CD4-positive, alpha-beta T cell treated with Interferon gamma for 1 hour (primary cell): ENCODE data around the gene LRWD1.
A peak's percentile ranks its signal among the peaks of the same experiment; 100 is the strongest.
"Not testable (repeated sequence)": the region's sequence is repeated elsewhere in the genome, so short reads cannot be mapped to it uniquely, and the experiment has no call there.

ENCODE experiments used
- DNase-seq: peaks from one replicate; pipeline ENCODE4 v3.0.0-alpha.2; 2020

The LRWD1 gene

GRCh38 chr7:102469351-102469971 lies 4.7 kb downstream of the LRWD1 start:
- DNase-seq: no peak

DNA sequence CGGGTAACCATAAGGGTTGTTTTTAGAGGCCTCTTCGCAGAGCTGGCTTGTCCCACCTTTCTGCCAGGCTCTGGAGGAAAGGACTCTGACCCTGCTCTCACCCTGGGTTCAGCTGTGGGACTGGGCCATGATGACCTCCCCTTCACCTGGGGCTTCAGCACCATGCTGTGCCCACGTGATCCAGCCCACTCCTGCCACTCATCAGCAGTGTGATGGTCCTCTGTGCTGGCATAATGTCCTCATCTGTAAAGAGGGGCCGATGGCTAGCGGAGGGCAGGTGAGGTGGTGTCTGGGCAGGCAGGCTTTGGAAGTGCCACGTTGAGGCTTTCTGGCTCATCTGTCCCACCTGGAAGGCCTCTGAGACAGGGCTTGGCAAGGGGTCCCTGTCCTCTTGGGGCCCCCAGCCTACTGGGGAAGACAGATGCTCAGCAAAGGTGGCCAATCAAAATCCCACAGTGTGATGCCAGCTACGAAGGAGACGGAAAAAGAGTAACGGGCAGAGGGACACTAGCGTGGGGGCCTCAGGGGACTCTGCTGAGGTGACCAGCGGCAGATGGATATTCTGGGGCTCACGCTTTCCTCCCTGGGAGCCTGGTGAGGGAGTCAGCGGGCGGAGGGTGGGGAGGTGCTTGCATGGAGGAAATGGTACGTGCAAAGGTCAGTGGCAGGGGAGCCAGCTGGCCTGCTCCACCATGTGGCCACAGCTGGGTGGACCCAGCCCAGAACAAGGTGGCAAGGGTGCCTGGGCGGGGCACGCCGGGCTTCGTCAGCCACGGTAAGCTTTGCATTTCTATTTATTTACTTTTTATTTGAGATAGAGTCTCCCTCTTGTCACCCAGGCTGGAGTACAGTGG lies 5.4 kb downstream of the LRWD1 start:
- DNase-seq: no peak

DNA sequence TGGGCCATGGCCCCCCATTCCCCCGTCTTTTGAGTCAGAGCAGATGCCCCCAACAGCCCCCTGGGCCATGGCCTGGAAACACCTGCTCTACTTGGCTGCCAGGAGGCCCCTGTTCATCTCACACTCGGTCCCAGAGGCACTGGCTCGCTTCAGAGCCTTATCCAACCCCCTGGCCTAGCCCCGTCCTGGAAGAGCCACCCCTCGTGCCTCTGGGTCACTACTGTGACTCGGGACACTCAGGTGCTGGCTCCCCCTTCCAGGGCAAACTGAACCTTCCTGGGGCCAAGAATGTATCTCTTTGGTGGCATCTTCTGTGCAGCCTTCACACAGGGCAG lies 7.0 kb downstream of the LRWD1 start:
- DNase-seq: no peak

GRCh38 chr7:102472126-102473041 lies 7.6 kb downstream of the LRWD1 start:
- DNase-seq: no peak

DNA sequence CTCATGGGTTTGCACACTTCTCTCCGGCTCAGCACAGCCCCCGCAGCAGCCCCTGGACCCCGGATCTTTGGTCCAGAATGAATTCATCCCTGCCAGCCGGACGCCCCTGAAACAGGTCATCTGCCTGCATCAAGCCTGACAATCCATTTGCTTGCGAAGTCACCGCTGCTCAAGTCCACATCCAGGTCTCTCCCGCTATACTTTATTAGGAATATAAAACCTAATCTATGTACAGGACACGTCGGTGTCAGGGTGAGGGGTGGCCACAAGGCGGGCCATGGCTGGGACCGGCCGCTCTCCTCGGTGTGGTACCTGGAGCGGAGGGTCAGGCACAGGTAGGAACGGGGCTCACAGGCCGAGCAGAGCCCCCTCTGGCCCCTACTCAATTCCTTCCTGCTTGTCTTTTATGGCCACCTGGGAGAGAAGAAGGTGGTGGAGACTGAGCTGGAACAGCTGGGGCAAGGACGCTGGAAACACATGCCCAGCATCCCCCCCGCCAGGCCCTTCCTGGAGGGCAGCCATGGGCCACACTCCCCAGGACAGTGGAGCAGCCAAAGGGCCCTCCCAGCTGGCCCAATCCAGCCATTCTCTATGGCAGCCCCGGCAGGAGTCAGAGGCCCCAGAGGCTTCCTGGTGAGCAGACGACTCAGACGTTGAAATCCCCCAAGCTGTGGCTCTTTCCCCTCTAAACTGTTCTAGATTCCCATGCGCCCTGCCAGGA lies 8.6 kb downstream of the LRWD1 start:
- no peak for DNase-seq

GRCh38 chr7:102474116-102474515 lies 9.3 kb downstream of the LRWD1 start:
- DNase-seq: not testable (repeated sequence)

- DNase-seq: not testable (repeated sequence)
Observed at GRCh38 chr7:102474736-102475435, 10.1 kb downstream of the LRWD1 start.

- DNase-seq: peak; percentile 91
Observed at GRCh38 chr7:102478314-102479208, 13.8 kb downstream of the LRWD1 start, which contains the start of gene POLR2J. Gene POLR2J (minus strand): TSS chr7:102478922. CDS start chr7:102478860, 62 bp downstream.

GRCh38 chr7:102479209-102479584 lies 14.4 kb downstream of the LRWD1 start:
- not testable (repeated sequence) for DNase-seq

- DNase-seq: peak; percentile 35
Observed at GRCh38 chr7:102479982-102480637, 15.3 kb downstream of the LRWD1 start.

DNA sequence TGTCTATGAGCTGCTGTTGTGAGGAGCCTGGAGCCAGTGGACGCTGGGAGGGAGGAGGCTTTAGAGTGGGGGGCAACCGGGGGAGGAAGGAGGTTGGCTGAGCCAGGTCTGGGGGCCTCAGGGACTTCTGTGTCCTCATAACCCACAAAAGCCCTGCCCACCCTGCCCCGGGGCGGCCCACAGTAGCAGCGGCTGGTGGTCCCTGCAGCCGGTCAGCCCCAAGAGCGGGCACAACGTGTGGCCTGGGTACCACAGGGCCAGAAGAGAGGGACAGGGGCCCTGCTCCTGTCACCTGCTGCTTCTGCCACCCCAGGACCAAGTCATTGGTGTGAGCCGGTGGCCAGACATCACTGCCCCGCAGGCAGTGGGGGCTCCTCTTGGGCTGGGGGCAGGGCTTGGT lies 17.2 kb downstream of the LRWD1 start:
- DNase-seq: not testable (repeated sequence)

GRCh38 chr7:102484317-102484716 lies 19.5 kb downstream of the LRWD1 start:
- not testable (repeated sequence) for DNase-seq

DNA sequence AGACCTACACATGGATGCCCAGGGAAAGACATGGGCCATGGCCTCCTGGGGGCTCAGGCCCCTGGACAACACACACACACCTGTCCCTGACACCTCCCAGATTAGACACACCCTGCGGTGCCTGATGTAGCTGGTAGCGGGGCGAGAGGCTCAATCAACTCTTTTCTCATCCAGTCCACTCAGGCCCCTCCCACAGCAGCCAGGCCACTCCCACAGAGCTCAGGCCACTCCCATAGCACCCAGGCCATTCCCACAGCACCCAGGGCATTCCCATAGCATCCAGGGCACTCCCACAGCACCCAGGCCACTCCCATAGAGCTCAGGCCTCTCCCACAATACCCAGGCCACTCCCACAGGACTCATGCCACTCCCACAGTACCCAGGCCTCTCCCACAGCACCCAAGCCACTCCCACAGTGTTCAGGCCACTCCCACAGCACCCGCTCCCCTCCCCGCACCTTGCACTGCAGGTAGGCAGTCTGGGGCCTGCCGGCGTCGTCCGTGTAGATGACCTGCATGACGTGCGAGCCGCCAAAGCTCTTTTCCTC lies 25.8 kb downstream of the LRWD1 start:
- DNase-seq: peak; percentile 50

DNA sequence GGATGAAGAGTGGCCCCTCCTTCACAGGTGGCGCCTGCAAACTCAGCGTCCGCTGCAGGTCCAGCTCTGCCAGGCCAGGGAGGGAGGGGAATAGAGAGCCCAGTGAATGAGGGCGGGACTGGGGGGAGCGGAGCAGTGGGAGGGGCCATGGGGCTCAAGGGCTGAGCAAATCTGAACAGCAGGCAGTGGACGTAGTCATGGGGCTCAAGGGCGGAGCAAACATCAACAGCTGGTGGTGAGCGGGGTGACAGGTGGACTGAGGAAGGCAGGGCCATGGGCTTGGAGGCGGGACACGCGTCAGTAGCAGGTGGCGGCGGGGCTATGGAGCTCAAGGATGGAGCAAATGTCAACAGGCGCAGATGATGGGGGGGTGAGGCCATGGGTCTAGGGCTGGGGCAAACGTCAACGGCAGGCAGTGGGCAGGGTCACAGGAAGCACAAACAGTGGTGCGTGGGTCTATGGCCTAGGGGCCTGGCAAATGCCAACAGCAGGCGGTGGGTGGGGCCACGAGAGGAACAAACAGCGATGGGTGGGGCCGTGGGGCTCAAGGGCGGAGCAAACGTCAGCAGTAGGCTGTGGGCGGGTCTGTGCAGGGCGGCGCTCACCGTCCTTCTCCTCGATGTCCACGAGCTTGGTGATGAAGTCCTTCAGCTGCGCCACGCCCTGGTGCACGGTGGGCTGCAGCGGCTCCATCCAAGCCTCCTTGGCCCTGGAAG lies 28.6 kb downstream of the LRWD1 start:
- peak; percentile 32 for DNase-seq

DNA sequence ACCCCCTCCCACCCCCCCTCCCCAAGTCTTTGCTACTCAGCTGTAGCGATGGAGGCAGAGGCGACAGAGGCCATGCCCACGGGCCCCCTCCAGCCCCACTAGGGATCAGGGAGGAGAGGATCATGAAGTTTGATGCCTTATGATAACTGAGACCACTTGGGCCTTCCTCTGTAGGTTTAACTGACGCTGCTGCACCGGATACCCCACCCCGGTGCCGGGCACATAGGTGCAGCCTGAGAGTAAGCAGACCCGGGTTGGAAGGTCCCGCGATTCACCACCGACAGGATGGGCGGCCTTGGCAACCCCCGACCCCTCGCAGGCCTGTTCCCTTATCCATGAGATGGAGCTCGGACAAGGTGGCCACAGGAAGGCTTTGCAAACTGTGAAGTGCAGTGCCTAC lies 29.2 kb downstream of the LRWD1 start:
- DNase-seq: not testable (repeated sequence)

DNA sequence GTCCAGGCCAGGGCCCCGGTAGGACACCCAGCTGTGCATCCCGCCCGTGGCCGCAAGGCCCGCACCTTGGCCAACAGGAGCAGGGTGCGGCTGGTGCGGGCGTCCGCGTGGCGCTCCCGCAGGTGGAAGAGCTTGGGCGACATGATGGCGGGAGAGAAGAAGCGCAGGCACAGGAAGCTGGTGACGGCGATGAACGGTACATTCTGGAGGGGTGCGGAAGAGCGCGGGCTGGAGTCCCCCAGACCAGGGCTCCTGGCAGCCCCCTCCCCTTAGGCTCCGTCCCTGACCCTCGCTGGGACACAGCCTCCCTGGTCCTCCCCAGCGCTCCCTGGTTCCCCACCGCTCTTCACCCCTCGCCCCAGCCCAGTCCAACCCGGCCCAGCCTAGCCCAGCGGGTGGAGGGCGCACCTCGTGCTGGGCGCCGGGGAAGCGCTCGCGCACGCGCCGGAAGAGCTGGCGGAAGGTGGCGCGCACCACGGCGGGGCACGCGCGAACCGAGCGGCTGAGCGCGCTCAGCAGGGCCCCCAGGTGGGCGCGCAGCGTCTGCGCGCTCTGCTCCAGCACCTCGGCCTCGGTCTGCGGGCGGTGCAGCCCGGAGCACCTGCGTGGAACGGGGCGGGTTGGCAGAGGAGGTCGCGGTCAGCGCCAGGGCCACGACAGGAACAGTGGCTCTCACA lies 29.8 kb downstream of the LRWD1 start:
- not testable (repeated sequence) for DNase-seq

GRCh38 chr7:102496861-102497260 lies 32.1 kb downstream of the LRWD1 start:
- DNase-seq: not testable (repeated sequence)

DNA sequence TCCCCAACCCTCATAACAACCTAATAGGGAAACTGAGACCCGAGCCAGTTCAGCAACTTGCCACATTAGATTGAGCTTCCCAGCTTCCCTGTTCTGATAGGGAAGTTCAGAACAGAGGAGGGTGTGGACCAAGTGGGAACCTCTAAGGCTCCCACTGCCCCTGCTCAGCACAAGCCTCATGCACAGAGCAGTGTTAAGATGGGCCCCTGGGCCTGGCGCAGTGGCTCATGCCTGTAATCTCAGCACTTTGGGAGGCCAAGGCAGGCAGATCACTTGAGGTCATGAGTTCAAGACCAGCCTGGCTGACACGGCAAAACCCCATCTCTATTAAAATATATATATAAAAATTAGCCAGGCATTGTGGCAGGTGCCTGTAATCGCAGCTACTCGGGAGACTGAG lies 32.5 kb downstream of the LRWD1 start:
- not testable (repeated sequence) for DNase-seq

GRCh38 chr7:102498321-102498720 lies 33.5 kb downstream of the LRWD1 start:
- not testable (repeated sequence) for DNase-seq
